ENCODE measurements around the gene ARHGAP20.

Gene ARHGAP20

GRCh38 chr11:110713449-110713776 is 1.2 kb upstream of the ARHGAP20 start:
- peaks cover 12% of the 10 kb centered on the region for H3K4me1 ChIP-seq (ENCODE audit: control insufficient read depth, insufficient read depth, low read length)
- H3K4me3 ChIP-seq (ENCODE audit: low read length), result no peak overlapping the region
- H3K9me3 ChIP-seq (ENCODE audit: control insufficient read depth, low read length), result no peaks in the 10 kb centered on the region
- H3K27me3 ChIP-seq (ENCODE audit: control insufficient read depth, insufficient read depth, low read length), result peaks cover 31% of the 10 kb centered on the region
- no peak overlapping the region for H3K9ac ChIP-seq (ENCODE audit: low read length)
- H3K36me3 ChIP-seq (ENCODE audit: control insufficient read depth, insufficient read depth, low read length), result no peaks in the 10 kb centered on the region

- no peaks in the 10 kb centered on the region for H3K9me3 ChIP-seq (ENCODE audit: control insufficient read depth, low read length)
- H3K9ac ChIP-seq (ENCODE audit: low read length), result no peak overlapping the region
- peak overlapping the region; percentile 33 for H3K4me3 ChIP-seq (ENCODE audit: low read length)
- H3K36me3 ChIP-seq (ENCODE audit: control insufficient read depth, insufficient read depth, low read length), result no peaks in the 10 kb centered on the region
- peaks cover 31% of the 10 kb centered on the region for H3K27me3 ChIP-seq (ENCODE audit: control insufficient read depth, insufficient read depth, low read length)
- peaks cover 12% of the 10 kb centered on the region for H3K4me1 ChIP-seq (ENCODE audit: control insufficient read depth, insufficient read depth, low read length)
Observed at GRCh38 chr11:110712659-110713448, 617 bp upstream of the ARHGAP20 start.

- H3K9ac ChIP-seq (ENCODE audit: low read length), result peak overlapping the region; percentile 49
- H3K4me3 ChIP-seq (ENCODE audit: low read length), result peak overlapping the region; percentile 12
- no peaks in the 10 kb centered on the region for H3K9me3 ChIP-seq (ENCODE audit: control insufficient read depth, low read length)
- peaks cover 12% of the 10 kb centered on the region for H3K4me1 ChIP-seq (ENCODE audit: control insufficient read depth, insufficient read depth, low read length)
- no peaks in the 10 kb centered on the region for H3K36me3 ChIP-seq (ENCODE audit: control insufficient read depth, insufficient read depth, low read length)
- peaks cover 31% of the 10 kb centered on the region for H3K27me3 ChIP-seq (ENCODE audit: control insufficient read depth, insufficient read depth, low read length)
Observed at GRCh38 chr11:110711448-110711775, 825 bp downstream of the ARHGAP20 start.

- Histone ChIP-seq H3K4me1 (ENCODE audit: control insufficient read depth, insufficient read depth, low read length) (peaks cover 12% of the 10 kb centered on the region), H3K4me3 (ENCODE audit: low read length) (peak overlapping the region; percentile 12), H3K9me3 (ENCODE audit: control insufficient read depth, low read length) (no peaks in the 10 kb centered on the region), H3K36me3 (ENCODE audit: control insufficient read depth, insufficient read depth, low read length) (no peaks in the 10 kb centered on the region), H3K27me3 (ENCODE audit: control insufficient read depth, insufficient read depth, low read length) (peaks cover 31% of the 10 kb centered on the region), H3K9ac (ENCODE audit: low read length) (no peak overlapping the region)
Observed at GRCh38 chr11:110710628-110711381, 1.4 kb downstream of the ARHGAP20 start.

- Histone ChIP-seq H3K4me3 (ENCODE audit: low read length) (no peak overlapping the region), H3K36me3 (ENCODE audit: control insufficient read depth, insufficient read depth, low read length) (no peaks in the 10 kb centered on the region), H3K9ac (ENCODE audit: low read length) (no peak overlapping the region), H3K27me3 (ENCODE audit: control insufficient read depth, insufficient read depth, low read length) (peaks cover 3% of the 10 kb centered on the region), H3K9me3 (ENCODE audit: control insufficient read depth, low read length) (no peaks in the 10 kb centered on the region), H3K4me1 (ENCODE audit: control insufficient read depth, insufficient read depth, low read length) (no peaks in the 10 kb centered on the region)
Observed at GRCh38 chr11:110704210-110704864, 7.9 kb downstream of the ARHGAP20 start.

GRCh38 chr11:110691926-110692325 is 20.3 kb downstream of the ARHGAP20 start:
- Histone ChIP-seq H3K4me1 (ENCODE audit: control insufficient read depth, insufficient read depth, low read length) (no peaks in the 10 kb centered on the region), H3K4me3 (ENCODE audit: low read length) (no peak overlapping the region), H3K9ac (ENCODE audit: low read length) (no peak overlapping the region), H3K9me3 (ENCODE audit: control insufficient read depth, low read length) (no peaks in the 10 kb centered on the region), H3K27me3 (ENCODE audit: control insufficient read depth, insufficient read depth, low read length) (peaks cover 5% of the 10 kb centered on the region), H3K36me3 (ENCODE audit: control insufficient read depth, insufficient read depth, low read length) (no peaks in the 10 kb centered on the region)

- H3K9ac ChIP-seq (ENCODE audit: low read length), result no peak overlapping the region
Observed at GRCh38 chr11:110689306-110689705, 22.9 kb downstream of the ARHGAP20 start.

GRCh38 chr11:110679323-110679975 is 32.8 kb downstream of the ARHGAP20 start:
- no peaks in the 10 kb centered on the region for H3K36me3 ChIP-seq (ENCODE audit: control insufficient read depth, insufficient read depth, low read length)
- H3K27me3 ChIP-seq (ENCODE audit: control insufficient read depth, insufficient read depth, low read length), result no peaks in the 10 kb centered on the region
- no peaks in the 10 kb centered on the region for H3K9me3 ChIP-seq (ENCODE audit: control insufficient read depth, low read length)
- no peak overlapping the region for H3K4me3 ChIP-seq (ENCODE audit: low read length)
- no peaks in the 10 kb centered on the region for H3K4me1 ChIP-seq (ENCODE audit: control insufficient read depth, insufficient read depth, low read length)
- H3K9ac ChIP-seq (ENCODE audit: low read length), result no peak overlapping the region

More at GRCh38 chr11:110689306-110689705, 22.9 kb downstream of the ARHGAP20 start:
- no peaks in the 10 kb centered on the region for H3K4me1 ChIP-seq (ENCODE audit: control insufficient read depth, insufficient read depth, low read length)
- peaks cover 1% of the 10 kb centered on the region for H3K27me3 ChIP-seq (ENCODE audit: control insufficient read depth, insufficient read depth, low read length)
- no peaks in the 10 kb centered on the region for H3K9me3 ChIP-seq (ENCODE audit: control insufficient read depth, low read length)
- H3K4me3 ChIP-seq (ENCODE audit: low read length), result no peak overlapping the region
- H3K36me3 ChIP-seq (ENCODE audit: control insufficient read depth, insufficient read depth, low read length), result no peaks in the 10 kb centered on the region

GRCh38 chr11:110675548-110675947 is 36.7 kb downstream of the ARHGAP20 start:
- no peak overlapping the region for H3K9ac ChIP-seq (ENCODE audit: low read length)
- H3K36me3 ChIP-seq (ENCODE audit: control insufficient read depth, insufficient read depth, low read length), result no peaks in the 10 kb centered on the region
- H3K4me1 ChIP-seq (ENCODE audit: control insufficient read depth, insufficient read depth, low read length), result no peaks in the 10 kb centered on the region
- no peak overlapping the region for H3K4me3 ChIP-seq (ENCODE audit: low read length)
- H3K27me3 ChIP-seq (ENCODE audit: control insufficient read depth, insufficient read depth, low read length), result no peaks in the 10 kb centered on the region
- no peaks in the 10 kb centered on the region for H3K9me3 ChIP-seq (ENCODE audit: control insufficient read depth, low read length)

GRCh38 chr11:110665689-110666465 is 46.4 kb downstream of the ARHGAP20 start:
- Histone ChIP-seq H3K36me3 (ENCODE audit: control insufficient read depth, insufficient read depth, low read length) (no peaks in the 10 kb centered on the region), H3K4me3 (ENCODE audit: low read length) (no peak overlapping the region), H3K27me3 (ENCODE audit: control insufficient read depth, insufficient read depth, low read length) (no peaks in the 10 kb centered on the region), H3K4me1 (ENCODE audit: control insufficient read depth, insufficient read depth, low read length) (no peaks in the 10 kb centered on the region), H3K9me3 (ENCODE audit: control insufficient read depth, low read length) (no peaks in the 10 kb centered on the region), H3K9ac (ENCODE audit: low read length) (no peak overlapping the region)

- Histone ChIP-seq H3K9ac (ENCODE audit: low read length) (no peak overlapping the region), H3K9me3 (ENCODE audit: control insufficient read depth, low read length) (no peaks in the 10 kb centered on the region), H3K36me3 (ENCODE audit: control insufficient read depth, insufficient read depth, low read length) (no peaks in the 10 kb centered on the region), H3K4me3 (ENCODE audit: low read length) (no peak overlapping the region), H3K27me3 (ENCODE audit: control insufficient read depth, insufficient read depth, low read length) (no peaks in the 10 kb centered on the region), H3K4me1 (ENCODE audit: control insufficient read depth, insufficient read depth, low read length) (no peaks in the 10 kb centered on the region)
Observed at GRCh38 chr11:110655967-110656366, 56.3 kb downstream of the ARHGAP20 start.
